OCI-LY3 (cell line): Measurements from ENCODE around the gene CRIM1.

Experiments
- CTCF ChIP-seq: fragments of 200-600, 300-600 bp; sonication (generic); IDR thresholded peaks from 2 replicates; pipeline ENCODE4 v1.5.1; 2014; ENCODE audit warnings: antibody characterized with exemption, low read length, low read depth
- EZH2phosphoT487 ChIP-seq: fragments of 200-600 bp; shearing (Covaris generic); IDR thresholded peaks from 2 replicates; pipeline ENCODE4 v1.6.1; 2018; ENCODE audit warnings: antibody characterized with exemption, mixed run types, low read depth

- TF ChIP-seq EZH2phosphoT487: no peak
- no peak for TF ChIP-seq CTCF
Measured at GRCh38 chr2:36441065-36441625, 85.6 kb downstream of the CRIM1 start.
